Transverse colon (tissue), 4 donors: ENCODE results near the gene SASH1.

Source experiments
- CTCF ChIP-seq, 5 experiments: fragments of 200-600 bp in 3 of 5; fragments of 450-650 bp in 2 of 5; sonication (generic) in 3 of 5; IDR thresholded peaks; 1 replicate in 2 of 5; 2 replicates in 3 of 5; pipeline ENCODE4 v1.5.1; 2016 to 2017; ENCODE audit warnings: antibody characterized with exemption in 5 of 5, inconsistent platforms in 3 of 5, mild to moderate bottlenecking in 2 of 5, moderate library complexity in 1 of 5
- EP300 ChIP-seq: sonication (generic); formaldehyde crosslinking; IDR thresholded peaks from one replicate; pipeline ENCODE4 v1.6.1; 2017; ENCODE audit warnings: antibody characterized with exemption, low read depth
- POLR2A ChIP-seq: fragments of 450-650 bp; IDR thresholded peaks from one replicate; pipeline ENCODE4 v1.6.1; 2016; ENCODE audit warnings: antibody characterized with exemption, mild to moderate bottlenecking, moderate library complexity
- POLR2AphosphoS5 ChIP-seq, 3 donors: sonication (generic); formaldehyde crosslinking; IDR thresholded peaks; one replicate each; pipeline ENCODE4 v1.6.1; 2016; ENCODE audit warnings: antibody characterized with exemption in 3 of 3

DNA sequence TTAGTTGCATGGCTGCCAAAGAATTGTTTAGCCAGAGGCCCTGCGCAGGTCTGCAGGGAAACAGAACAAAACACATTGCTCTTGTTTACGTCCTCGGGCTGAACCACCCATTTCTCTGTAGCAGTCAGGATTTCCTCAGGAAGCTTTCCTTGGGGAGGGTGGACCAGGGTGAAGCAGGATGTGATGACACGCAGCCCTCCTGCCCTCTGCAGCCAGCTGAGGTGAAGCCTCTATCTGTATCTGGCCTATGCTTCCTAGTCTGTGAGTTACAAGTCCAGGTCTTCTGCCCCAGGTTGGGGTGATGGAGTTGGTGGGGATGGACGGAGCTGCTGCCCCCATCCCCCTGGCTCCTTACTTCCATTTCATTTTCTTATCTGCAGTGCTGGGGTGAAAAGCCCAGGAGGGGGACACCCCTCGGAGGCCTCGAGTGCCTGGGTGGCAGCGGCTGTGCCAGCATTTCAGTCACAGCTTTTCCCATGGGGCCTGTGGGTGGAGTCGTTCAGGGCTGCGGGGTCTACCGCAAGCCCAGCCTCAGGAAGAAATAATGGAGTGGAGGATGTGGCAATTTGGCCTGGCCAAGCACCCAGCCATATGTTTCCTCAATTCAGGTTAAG is 24.9 kb downstream of the SASH1 start:
- no peak for TF ChIP-seq CTCF (IDR thresholded peaks at IDR 0.05)
- no peak for TF ChIP-seq POLR2A
- TF ChIP-seq EP300: peak; percentile 13
- peak in 1 of 3 donors; percentile 19 for TF ChIP-seq POLR2AphosphoS5 (IDR thresholded peaks at IDR 0.05)
